SK-N-SH treated with all-trans-retinoic acid at 6 μM for 48 hours (cell line): ENCODE measurements around the gene OSGEP.

Experiments
- ATAC-seq: fragments of 200-7000 bp; cut with Tn5 transposase; 3 replicates; pipeline ENCODE4 v1.9.1; 2020; ENCODE audit warnings: mild to moderate bottlenecking, moderate library complexity
- ARNTL ChIP-seq: fragments of 450-650 bp; formaldehyde crosslinking; IDR thresholded peaks from 2 replicates; pipeline ENCODE4 v1.5.0; 2020; ENCODE audit warnings: low read depth, mild to moderate bottlenecking, moderate library complexity, borderline replicate concordance
- BACH2 ChIP-seq: fragments of 250-450 bp; sonication (Bioruptor Pico); IDR thresholded peaks from 2 replicates; pipeline ENCODE4 v1.9.0; 2021; ENCODE audit warnings: mild to moderate bottlenecking, borderline replicate concordance
- CSDC2 ChIP-seq: fragments of 250-450 bp; sonication (Bioruptor Pico); IDR thresholded peaks from 2 replicates; pipeline ENCODE4 v1.5.0; 2020; ENCODE audit warnings: mild to moderate bottlenecking, moderate library complexity
- ESRRG ChIP-seq: fragments of 250-450 bp; sonication (Bioruptor Pico); IDR thresholded peaks from 2 replicates; pipeline ENCODE4 v1.6.1; 2021; ENCODE audit warnings: mild to moderate bottlenecking
- GLIS3 ChIP-seq: fragments of 250-450 bp; sonication (Bioruptor Pico); IDR thresholded peaks from 2 replicates; pipeline ENCODE4 v1.5.0; 2020; ENCODE audit warnings: mild to moderate bottlenecking, moderate library complexity
- ISL1 ChIP-seq: fragments of 250-450 bp; sonication (Bioruptor Pico); IDR thresholded peaks from 2 replicates; pipeline ENCODE4 v2.1.2; 2022; ENCODE audit warnings: mild to moderate bottlenecking, moderate library complexity
- OSR1 ChIP-seq: fragments of 250-450 bp; sonication (Bioruptor Pico); IDR thresholded peaks from 2 replicates; pipeline ENCODE4 v1.8.0; 2022; ENCODE audit warnings: moderate library complexity, mild to moderate bottlenecking, inconsistent platforms
- PPARA ChIP-seq: fragments of 250-450 bp; sonication (Bioruptor Pico); IDR thresholded peaks from 2 replicates; pipeline ENCODE4 v1.5.0; 2020; ENCODE audit warnings: mild to moderate bottlenecking, borderline replicate concordance
- RARB ChIP-seq: fragments of 250-450 bp; sonication (Bioruptor Pico); IDR thresholded peaks from 2 replicates; pipeline ENCODE4 v1.8.0; 2021; ENCODE audit warnings: mild to moderate bottlenecking, moderate library complexity
- SNAI2 ChIP-seq: fragments of 250-450 bp; sonication (Bioruptor Pico); IDR thresholded peaks from 2 replicates; pipeline ENCODE4 v1.5.0; 2020; ENCODE audit warnings: mild to moderate bottlenecking, moderate library complexity
- TCF4 ChIP-seq: fragments of 250-450 bp; sonication (Bioruptor Pico); IDR thresholded peaks from 2 replicates; pipeline ENCODE4 v1.8.0; 2021; ENCODE audit warnings: mild to moderate bottlenecking, moderate library complexity, borderline replicate concordance
- TOX ChIP-seq: fragments of 250-450 bp; sonication (Bioruptor Pico); IDR thresholded peaks from 2 replicates; pipeline ENCODE4 v1.8.0; 2021; ENCODE audit warnings: mild to moderate bottlenecking, moderate library complexity, borderline replicate concordance
- ZC3H10 ChIP-seq: fragments of 250-450 bp; sonication (Bioruptor Pico); IDR thresholded peaks from 2 replicates; pipeline ENCODE4 v1.5.1; 2021; ENCODE audit warnings: mild to moderate bottlenecking, moderate library complexity
- ZFP3 ChIP-seq: fragments of 250-450 bp; sonication (Bioruptor Pico); IDR thresholded peaks from 2 replicates; pipeline ENCODE4 v1.5.0; 2020; ENCODE audit warnings: mild to moderate bottlenecking, moderate library complexity
- ZFP30 ChIP-seq: fragments of 450-650 bp; formaldehyde crosslinking; IDR thresholded peaks from 2 replicates; pipeline ENCODE4 v1.5.0; 2022; ENCODE audit warnings: mild to moderate bottlenecking, moderate library complexity
- ZNF565 ChIP-seq: fragments of 450-650 bp; formaldehyde crosslinking; conservative IDR thresholded peaks from 2 replicates; pipeline ENCODE4 v1.5.0; 2020; ENCODE audit warnings: low read depth, mild to moderate bottlenecking, moderate library complexity
- ZNF70 ChIP-seq: fragments of 450-650 bp; formaldehyde crosslinking; IDR thresholded peaks from 2 replicates; pipeline ENCODE4 v1.5.0; 2020; ENCODE audit warnings: mild to moderate bottlenecking, moderate library complexity
- ZNF8 ChIP-seq: fragments of 450-650 bp; formaldehyde crosslinking; IDR thresholded peaks from 2 replicates; pipeline ENCODE4 v1.5.0; 2020; ENCODE audit warnings: mild to moderate bottlenecking, moderate library complexity
- TF ChIP-seq, protein P1 (sequence below): fragments of 250-450 bp; sonication (Bioruptor Pico); IDR thresholded peaks from 2 replicates; pipeline ENCODE4 v1.5.0; 2020; ENCODE audit warnings: mild to moderate bottlenecking, moderate library complexity
- TF ChIP-seq, protein P2 (sequence below): fragments of 250-450 bp; sonication (Bioruptor Pico); IDR thresholded peaks from 2 replicates; pipeline ENCODE4 v1.5.1; 2021; ENCODE audit warnings: mild to moderate bottlenecking, moderate library complexity
- TF ChIP-seq, protein P3 (sequence below): fragments of 250-450 bp; sonication (Bioruptor Pico); IDR thresholded peaks from 2 replicates; pipeline ENCODE4 v1.8.0; 2020; ENCODE audit warnings: mild to moderate bottlenecking, moderate library complexity, borderline replicate concordance
- TF ChIP-seq, protein P4 (sequence below): fragments of 250-450 bp; sonication (Bioruptor Pico); IDR thresholded peaks from 2 replicates; pipeline ENCODE4 v1.8.0; 2021; ENCODE audit warnings: low read depth, mild to moderate bottlenecking, moderate library complexity, borderline replicate concordance
- TF ChIP-seq, protein P5 (sequence below): fragments of 250-450 bp; sonication (Bioruptor Pico); IDR thresholded peaks from 2 replicates; pipeline ENCODE4 v1.5.1; 2020; ENCODE audit warnings: low read depth, mild to moderate bottlenecking, moderate library complexity

OSGEP gene

DNA sequence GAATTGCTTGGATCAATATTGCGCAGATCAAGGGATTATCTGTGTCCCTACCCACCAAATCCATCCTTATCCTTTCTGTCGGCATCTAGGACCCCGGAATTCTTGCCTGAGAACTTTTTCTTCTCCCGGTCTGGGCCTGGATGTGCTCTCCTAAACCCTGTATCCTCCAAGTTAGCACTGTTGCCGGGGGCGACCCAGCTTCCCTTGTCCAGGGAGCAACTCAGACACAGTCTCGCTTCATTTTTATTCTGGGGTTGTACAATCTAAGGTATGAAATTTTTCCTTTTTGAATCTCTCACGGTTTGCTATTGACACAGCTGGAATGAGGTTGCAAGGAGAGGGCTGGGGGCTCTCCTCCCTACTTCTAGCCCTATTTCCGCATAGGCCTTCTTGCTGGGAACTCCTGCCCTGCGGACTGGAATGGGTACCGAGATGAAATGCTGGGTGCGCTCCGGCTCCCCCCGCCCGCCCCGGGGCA is 14.2 kb upstream of the OSGEP start:
- TF ChIP-seq RARB (CRISPR knock-in tag): no peak
- TF ChIP-seq GLIS3 (CRISPR knock-in tag): no peak
- no peak for TF ChIP-seq ZNF70
- TF ChIP-seq ISL1 (CRISPR knock-in tag): no peak
- TF ChIP-seq, protein P1, sequence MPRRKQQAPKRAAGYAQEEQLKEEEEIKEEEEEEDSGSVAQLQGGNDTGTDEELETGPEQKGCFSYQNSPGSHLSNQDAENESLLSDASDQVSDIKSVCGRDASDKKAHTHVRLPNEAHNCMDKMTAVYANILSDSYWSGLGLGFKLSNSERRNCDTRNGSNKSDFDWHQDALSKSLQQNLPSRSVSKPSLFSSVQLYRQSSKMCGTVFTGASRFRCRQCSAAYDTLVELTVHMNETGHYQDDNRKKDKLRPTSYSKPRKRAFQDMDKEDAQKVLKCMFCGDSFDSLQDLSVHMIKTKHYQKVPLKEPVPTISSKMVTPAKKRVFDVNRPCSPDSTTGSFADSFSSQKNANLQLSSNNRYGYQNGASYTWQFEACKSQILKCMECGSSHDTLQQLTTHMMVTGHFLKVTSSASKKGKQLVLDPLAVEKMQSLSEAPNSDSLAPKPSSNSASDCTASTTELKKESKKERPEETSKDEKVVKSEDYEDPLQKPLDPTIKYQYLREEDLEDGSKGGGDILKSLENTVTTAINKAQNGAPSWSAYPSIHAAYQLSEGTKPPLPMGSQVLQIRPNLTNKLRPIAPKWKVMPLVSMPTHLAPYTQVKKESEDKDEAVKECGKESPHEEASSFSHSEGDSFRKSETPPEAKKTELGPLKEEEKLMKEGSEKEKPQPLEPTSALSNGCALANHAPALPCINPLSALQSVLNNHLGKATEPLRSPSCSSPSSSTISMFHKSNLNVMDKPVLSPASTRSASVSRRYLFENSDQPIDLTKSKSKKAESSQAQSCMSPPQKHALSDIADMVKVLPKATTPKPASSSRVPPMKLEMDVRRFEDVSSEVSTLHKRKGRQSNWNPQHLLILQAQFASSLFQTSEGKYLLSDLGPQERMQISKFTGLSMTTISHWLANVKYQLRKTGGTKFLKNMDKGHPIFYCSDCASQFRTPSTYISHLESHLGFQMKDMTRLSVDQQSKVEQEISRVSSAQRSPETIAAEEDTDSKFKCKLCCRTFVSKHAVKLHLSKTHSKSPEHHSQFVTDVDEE (CRISPR knock-in tag): no peak
- no peak for TF ChIP-seq ZNF8 (CRISPR knock-in tag)
- no peak for TF ChIP-seq ZC3H10 (CRISPR knock-in tag)
- TF ChIP-seq ZNF565 (CRISPR knock-in tag): no peak
- no peak for TF ChIP-seq SNAI2 (CRISPR knock-in tag)
- TF ChIP-seq ESRRG (CRISPR knock-in tag): no peak
- no peak for TF ChIP-seq ZFP30
- TF ChIP-seq OSR1 (CRISPR knock-in tag): no peak
- TF ChIP-seq, all 23 proteins: peak for 0
- ATAC-seq: peak; percentile 29

DNA sequence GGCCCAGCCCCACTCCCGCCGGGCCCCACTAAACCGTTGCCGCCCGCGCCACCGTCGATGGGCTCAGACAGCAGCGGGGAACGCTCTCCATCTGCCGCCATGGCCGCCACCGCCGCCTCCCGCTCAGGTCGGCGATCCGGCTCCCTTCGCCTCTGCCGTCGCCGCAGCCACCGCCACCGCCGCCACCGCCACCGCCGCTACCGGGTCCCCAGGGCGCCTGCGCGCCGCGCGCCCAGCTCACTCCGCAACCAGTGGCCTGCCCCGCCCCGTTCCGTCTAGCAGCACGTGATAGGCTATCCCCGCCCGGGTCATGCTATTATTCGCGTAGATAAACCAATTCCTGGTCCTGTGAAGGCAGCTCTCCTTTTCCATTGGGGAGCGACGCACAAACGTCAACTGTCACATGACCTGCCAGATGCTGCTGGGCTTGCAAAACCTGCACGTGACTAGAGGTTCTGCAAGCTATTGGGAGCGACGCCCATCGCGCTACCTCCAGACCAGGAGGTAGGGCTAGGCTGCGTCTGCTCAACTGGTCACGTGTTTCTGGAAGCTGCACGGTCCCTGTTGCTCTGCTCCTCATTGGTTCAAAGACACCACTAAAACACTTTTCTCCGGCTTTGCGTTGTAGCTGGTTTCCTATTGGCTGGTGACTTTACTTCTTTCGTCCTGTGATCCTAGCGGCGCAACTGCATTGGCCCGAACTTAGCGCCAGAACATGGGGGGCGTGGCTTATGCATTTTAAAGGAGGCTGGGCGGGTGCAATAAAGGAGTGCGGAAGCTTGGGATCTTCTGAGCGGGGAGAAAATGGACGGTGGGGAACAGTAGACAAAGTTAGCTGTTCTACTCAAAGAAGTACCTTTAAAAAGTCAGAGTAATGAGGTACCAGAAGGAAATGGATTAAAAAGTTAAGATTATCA is 6.9 kb upstream of the OSGEP start, which contains the start of gene PIP4P1:
TSS of gene PIP4P1 (minus strand) at position 210 of the 917 bp plus-strand sequence. CDS start at position 101, 109 bp downstream.
- peak; percentile 98 for ATAC-seq
- TF ChIP-seq ZNF565 (CRISPR knock-in tag): 0 out of 2 replicates have a peak, but pooled peaks have one; percentile 60
- no peak for TF ChIP-seq ZC3H10 (CRISPR knock-in tag)
- TF ChIP-seq, protein P2, sequence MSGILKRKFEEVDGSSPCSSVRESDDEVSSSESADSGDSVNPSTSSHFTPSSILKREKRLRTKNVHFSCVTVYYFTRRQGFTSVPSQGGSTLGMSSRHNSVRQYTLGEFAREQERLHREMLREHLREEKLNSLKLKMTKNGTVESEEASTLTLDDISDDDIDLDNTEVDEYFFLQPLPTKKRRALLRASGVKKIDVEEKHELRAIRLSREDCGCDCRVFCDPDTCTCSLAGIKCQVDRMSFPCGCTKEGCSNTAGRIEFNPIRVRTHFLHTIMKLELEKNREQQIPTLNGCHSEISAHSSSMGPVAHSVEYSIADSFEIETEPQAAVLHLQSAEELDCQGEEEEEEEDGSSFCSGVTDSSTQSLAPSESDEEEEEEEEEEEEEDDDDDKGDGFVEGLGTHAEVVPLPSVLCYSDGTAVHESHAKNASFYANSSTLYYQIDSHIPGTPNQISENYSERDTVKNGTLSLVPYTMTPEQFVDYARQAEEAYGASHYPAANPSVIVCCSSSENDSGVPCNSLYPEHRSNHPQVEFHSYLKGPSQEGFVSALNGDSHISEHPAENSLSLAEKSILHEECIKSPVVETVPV (CRISPR knock-in tag): no peak
- no peak for TF ChIP-seq ZNF8 (CRISPR knock-in tag)
- TF ChIP-seq ZFP30: no peak
- TF ChIP-seq ZNF70: no peak
- TF ChIP-seq OSR1 (CRISPR knock-in tag): no peak
- TF ChIP-seq RARB (CRISPR knock-in tag): no peak
- TF ChIP-seq ZFP3 (CRISPR knock-in tag): peak; percentile 52; the same call in 1 of the 2 replicates
- TF ChIP-seq, protein P3, sequence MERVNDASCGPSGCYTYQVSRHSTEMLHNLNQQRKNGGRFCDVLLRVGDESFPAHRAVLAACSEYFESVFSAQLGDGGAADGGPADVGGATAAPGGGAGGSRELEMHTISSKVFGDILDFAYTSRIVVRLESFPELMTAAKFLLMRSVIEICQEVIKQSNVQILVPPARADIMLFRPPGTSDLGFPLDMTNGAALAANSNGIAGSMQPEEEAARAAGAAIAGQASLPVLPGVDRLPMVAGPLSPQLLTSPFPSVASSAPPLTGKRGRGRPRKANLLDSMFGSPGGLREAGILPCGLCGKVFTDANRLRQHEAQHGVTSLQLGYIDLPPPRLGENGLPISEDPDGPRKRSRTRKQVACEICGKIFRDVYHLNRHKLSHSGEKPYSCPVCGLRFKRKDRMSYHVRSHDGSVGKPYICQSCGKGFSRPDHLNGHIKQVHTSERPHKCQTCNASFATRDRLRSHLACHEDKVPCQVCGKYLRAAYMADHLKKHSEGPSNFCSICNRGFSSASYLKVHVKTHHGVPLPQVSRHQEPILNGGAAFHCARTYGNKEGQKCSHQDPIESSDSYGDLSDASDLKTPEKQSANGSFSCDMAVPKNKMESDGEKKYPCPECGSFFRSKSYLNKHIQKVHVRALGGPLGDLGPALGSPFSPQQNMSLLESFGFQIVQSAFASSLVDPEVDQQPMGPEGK (CRISPR knock-in tag): no peak
- peak; percentile 24; the same call in 1 of the 2 replicates for TF ChIP-seq TCF4 (CRISPR knock-in tag)
- no peak for TF ChIP-seq BACH2 (CRISPR knock-in tag)
- no peak for TF ChIP-seq GLIS3 (CRISPR knock-in tag)
- TF ChIP-seq, protein P4, sequence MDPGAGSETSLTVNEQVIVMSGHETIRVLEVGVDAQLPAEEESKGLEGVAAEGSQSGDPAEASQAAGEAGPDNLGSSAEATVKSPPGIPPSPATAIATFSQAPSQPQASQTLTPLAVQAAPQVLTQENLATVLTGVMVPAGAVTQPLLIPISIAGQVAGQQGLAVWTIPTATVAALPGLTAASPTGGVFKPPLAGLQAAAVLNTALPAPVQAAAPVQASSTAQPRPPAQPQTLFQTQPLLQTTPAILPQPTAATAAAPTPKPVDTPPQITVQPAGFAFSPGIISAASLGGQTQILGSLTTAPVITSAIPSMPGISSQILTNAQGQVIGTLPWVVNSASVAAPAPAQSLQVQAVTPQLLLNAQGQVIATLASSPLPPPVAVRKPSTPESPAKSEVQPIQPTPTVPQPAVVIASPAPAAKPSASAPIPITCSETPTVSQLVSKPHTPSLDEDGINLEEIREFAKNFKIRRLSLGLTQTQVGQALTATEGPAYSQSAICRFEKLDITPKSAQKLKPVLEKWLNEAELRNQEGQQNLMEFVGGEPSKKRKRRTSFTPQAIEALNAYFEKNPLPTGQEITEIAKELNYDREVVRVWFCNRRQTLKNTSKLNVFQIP: no peak
- TF ChIP-seq PPARA: peak; percentile 90; the same call in 1 of the 2 replicates
- TF ChIP-seq, protein P1 (CRISPR knock-in tag): peak; percentile 85
- TF ChIP-seq ESRRG (CRISPR knock-in tag): no peak
- peak; percentile 85 for TF ChIP-seq CSDC2
- no peak for TF ChIP-seq TOX (CRISPR knock-in tag)
- TF ChIP-seq ISL1 (CRISPR knock-in tag): no peak
- no peak for TF ChIP-seq SNAI2 (CRISPR knock-in tag)
- TF ChIP-seq ARNTL: peak; percentile 90
- TF ChIP-seq, protein P5, sequence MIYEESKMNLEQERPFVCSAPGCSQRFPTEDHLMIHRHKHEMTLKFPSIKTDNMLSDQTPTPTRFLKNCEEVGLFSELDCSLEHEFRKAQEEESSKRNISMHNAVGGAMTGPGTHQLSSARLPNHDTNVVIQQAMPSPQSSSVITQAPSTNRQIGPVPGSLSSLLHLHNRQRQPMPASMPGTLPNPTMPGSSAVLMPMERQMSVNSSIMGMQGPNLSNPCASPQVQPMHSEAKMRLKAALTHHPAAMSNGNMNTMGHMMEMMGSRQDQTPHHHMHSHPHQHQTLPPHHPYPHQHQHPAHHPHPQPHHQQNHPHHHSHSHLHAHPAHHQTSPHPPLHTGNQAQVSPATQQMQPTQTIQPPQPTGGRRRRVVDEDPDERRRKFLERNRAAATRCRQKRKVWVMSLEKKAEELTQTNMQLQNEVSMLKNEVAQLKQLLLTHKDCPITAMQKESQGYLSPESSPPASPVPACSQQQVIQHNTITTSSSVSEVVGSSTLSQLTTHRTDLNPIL (CRISPR knock-in tag): no peak
- TF ChIP-seq, all 23 proteins: peak for 7
